Subcutaneous adipose tissue (tissue), 4 donors: Measurements from ENCODE around the gene MRPS5. TPM values are rescaled to one million over a fixed set of nuclear protein-coding genes. Genes with fewer than 3 reads are reported as not detected.

ENCODE experiments used
- total RNA-seq, 4 donors: library from RNA; depleted of rRNA; stranded (reverse); fragments of >200 nt; gene quantifications; one replicate each; pipeline ENCODE4 v1.1.0, GENCODE V29; 2016
- TF ChIP-seq, protein P1 (sequence below): fragments of 450-650 bp; IDR thresholded peaks from one replicate; pipeline ENCODE4 v1.5.1; 2016; ENCODE audit warnings: low read depth, mild to moderate bottlenecking, control low read depth, antibody characterized with exemption, moderate library complexity

The MRPS5 gene
- total RNA-seq, 4 donors from 2014 or later = 31.1 to 50.2 (median 39.5) TPM

DNA sequence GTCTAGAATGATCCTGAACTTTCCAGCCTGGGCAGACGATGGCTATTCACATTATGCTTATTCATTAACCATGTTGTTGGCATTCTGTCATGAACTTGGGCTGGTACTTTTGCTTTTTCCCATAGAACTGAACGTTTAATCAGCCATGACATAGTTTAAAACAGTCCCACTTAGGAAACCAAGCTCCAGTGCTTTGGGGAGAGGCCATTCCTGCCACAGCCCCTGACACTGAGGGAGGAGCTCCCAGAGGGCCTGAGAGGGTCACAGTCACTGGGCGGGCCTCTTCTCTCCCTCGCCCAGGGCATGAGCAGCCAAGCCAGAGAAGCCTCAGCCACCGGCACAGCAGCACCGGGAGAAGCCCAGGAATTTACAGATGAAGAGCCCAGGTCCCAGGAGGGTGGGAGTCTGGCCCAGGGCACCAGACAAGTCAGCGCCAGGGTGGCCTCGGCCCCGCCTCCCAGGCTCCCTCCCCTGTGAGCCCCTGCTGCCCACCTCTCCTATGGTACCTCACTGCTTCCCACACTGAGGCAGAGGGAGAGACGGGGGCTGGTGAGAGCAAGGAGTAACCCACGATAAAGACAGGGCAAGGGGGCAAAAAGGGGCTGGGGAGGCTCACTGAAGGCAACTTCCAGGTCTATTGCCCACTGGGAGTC lies 62.5 kb downstream of the MRPS5 start:
- TF ChIP-seq, protein P1, sequence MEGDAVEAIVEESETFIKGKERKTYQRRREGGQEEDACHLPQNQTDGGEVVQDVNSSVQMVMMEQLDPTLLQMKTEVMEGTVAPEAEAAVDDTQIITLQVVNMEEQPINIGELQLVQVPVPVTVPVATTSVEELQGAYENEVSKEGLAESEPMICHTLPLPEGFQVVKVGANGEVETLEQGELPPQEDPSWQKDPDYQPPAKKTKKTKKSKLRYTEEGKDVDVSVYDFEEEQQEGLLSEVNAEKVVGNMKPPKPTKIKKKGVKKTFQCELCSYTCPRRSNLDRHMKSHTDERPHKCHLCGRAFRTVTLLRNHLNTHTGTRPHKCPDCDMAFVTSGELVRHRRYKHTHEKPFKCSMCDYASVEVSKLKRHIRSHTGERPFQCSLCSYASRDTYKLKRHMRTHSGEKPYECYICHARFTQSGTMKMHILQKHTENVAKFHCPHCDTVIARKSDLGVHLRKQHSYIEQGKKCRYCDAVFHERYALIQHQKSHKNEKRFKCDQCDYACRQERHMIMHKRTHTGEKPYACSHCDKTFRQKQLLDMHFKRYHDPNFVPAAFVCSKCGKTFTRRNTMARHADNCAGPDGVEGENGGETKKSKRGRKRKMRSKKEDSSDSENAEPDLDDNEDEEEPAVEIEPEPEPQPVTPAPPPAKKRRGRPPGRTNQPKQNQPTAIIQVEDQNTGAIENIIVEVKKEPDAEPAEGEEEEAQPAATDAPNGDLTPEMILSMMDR = no peak

DNA sequence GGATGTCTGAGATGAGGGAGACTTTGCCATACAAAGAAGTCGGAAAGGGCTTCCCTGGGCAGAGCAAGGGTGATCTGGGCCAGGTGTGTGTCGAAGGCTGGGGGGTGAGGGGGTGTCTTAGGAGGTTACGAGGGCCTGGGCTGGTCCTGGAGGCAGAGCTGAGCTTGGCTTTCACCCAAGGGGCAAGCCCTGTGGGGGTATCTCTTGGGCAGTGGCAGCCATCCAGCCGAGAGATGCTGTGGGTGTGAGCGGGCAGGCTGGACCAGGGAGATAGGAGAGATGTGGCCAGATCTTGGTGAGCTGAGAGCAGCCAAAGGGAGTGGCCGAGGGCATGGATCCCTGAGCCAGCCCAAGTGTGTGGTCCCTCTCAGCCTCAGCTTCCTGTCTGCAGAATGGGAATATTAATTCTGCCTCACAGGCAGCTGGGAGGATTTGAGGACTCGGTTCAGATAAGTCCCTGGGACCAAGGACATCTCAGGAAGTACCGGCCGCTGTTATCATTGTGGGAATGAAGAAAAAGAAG lies 63.1 kb downstream of the MRPS5 start:
- TF ChIP-seq, protein P1 = no peak

DNA sequence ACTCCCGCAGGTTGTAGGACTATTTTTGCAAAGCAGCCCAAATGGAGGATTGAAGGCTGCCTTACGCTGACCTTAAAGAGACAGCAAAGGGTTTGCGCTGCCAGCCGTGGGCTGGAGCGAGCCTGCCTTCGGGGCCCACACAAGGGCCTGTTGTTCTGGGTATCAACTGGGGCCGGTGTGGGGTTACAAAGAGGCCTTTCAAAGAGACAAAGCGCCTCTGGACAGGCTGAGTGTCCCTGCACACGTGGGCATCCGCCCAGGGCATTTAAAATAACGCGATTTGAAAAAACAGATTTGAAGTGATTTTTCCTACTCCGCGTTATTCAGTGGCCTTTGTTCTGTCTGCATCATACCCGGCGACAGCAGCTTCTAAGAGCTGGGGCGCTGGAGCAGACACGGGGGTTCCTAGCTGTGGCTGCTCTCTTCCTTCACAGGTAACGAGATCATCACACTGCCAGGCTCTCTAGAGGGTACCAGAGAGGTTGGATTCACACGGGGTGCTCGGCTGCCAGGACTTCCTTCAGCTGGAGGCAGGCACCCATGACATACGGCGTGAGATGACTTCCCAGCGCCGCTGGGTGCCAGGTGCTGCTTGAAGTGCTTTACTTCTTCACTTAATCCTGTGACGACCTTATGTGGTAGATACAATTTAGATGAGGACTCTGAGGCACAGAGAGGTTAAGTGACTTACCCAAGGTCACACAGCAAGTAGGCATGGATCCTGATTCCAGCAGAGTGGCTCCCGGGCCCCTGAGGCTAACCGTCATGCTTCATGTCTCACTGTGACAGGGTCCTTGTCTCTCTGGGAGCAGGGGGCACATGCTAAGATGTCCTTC lies 63.9 kb downstream of the MRPS5 start:
- TF ChIP-seq, protein P1 = no peak

DNA sequence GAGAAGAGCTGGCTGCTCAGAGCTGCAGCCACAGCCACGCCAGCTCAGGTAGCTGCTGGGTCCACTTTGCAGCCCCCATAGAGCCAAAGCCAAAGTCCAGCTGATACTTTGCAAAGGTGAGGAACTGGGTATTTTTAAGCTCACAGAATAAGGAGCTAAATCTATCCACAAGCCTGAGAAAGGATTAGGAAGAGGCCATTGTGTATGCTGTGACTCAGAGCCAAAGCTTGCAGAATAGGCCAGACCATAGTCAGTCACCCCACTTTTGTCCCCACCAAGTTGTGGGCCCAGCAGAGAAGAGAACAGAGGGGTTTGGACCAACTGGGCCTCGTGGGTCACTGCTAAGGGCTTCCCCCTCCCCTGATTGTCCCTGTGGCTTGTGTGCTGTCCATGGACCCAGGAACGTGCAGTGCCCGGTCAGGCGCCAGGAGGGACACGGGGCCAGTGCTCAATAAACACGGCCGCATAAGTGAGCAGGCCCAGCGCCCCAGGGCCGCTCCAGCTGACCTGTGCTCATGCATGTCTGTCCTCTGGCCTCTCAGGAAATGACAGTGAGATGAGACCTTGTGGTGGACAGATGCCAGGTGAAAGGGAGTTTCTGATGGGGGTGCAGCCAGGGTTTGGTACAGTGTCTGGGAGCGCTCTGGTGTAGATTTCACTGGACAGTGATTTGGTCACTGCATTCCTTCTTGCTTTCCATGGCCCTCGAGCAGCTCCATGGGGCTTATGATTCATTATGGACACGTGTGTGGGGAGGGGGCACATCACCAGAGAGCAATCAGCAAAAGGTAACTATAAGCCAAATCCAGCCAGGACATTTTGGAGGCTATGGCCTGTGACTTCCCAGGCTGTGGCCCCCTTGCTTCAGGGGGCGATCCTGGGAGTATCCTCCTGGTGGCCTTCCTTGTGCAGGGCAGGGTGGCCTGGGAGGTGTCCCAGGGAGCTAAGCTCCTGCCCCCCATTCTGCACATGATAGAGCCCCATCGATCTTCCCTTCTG lies 64.8 kb downstream of the MRPS5 start:
- TF ChIP-seq, protein P1 = no peak

DNA sequence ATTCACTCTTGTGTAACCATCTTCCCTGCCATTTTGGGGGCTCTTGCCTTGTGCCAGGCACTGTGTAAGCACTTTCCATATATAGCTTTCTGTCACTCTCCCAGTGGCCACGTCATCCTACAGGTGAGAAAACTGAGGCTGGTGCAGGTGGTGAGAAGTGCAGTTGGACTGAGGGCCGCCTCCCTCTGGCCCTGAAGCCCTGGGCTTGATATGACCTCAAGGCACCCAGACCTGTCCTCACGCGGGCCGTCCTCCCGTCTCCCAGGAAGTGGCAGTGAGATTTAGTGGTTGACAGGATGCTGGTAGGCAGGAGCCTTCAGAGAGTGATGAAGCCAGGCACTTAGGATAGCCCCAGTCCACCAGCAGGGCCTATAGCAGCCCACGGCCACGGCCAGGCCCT lies 65.6 kb downstream of the MRPS5 start:
- TF ChIP-seq, protein P1 = no peak

DNA sequence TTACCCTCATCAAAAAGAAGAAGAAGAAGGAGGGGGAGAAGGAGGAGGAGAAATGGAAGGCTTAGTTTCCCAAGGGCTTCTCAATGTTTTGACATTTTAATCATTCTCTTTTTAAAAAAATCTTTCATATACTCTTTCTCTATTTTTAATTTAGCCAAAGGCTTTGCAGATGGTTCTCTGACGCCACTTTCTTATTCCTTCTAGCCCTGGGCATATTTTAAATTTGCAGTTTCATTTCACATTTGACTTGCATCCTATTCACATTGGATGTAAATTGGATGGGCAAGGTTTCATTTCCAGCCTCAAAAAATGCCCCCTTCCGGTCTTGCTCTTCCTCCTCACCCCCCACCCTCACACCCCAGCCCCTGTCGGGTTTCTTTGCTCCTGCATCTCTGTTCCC lies 66.3 kb downstream of the MRPS5 start:
- TF ChIP-seq, protein P1 = no peak
